Measurements from ENCODE around the gene MKRN2.
A peak's percentile ranks its signal among the peaks of the same experiment; 100 is the strongest.
"Not testable (repeated sequence)": the region's sequence is repeated elsewhere in the genome, so short reads cannot be mapped to it uniquely, and the experiment has no call there.

Gene MKRN2, protein sequence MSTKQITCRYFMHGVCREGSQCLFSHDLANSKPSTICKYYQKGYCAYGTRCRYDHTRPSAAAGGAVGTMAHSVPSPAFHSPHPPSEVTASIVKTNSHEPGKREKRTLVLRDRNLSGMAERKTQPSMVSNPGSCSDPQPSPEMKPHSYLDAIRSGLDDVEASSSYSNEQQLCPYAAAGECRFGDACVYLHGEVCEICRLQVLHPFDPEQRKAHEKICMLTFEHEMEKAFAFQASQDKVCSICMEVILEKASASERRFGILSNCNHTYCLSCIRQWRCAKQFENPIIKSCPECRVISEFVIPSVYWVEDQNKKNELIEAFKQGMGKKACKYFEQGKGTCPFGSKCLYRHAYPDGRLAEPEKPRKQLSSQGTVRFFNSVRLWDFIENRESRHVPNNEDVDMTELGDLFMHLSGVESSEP

DNA sequence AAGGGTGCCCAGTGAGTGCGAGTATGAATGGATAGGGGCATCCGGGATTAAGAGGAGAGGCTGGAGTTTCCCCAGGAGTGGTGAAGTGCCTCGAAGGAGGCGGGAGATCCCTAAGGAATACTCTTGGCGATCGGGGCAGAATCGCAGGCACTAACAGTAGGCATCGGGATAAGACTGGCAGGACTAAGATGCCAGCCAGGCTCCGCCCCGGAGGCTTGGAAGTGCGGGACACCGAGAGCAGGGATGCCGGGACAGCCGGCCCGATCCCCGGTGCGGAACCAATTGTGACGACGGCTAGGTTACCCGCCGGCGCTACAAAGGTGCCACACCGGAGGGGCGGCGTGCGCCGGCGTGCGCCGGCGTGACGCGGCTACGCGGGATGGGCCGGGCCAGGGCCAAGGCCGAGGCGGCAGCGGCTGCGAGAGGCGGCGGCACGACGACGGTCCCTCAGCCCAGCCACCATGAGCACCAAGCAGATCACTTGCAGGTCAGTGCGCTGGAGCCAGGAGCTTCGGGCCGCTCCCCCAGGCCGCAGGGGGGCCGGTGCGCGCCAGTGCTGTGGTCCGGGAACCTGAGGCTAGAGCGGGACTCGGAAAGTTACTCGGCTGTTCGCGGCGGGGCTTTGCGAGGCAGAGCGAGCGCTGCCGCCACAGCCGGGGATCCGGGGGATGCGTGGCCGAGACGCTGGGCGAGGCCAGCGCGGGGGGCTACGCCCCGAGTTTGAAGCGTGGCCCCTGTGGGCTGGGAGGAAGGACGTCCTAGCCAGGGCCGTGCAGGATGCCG, at the start of gene MKRN2:
MKRN2 (plus strand) TSS at position 398 of the 783 bp plus-strand sequence; CDS start at position 462, 64 bp downstream.
- peak; percentile 83 for DNase-seq

DNA sequence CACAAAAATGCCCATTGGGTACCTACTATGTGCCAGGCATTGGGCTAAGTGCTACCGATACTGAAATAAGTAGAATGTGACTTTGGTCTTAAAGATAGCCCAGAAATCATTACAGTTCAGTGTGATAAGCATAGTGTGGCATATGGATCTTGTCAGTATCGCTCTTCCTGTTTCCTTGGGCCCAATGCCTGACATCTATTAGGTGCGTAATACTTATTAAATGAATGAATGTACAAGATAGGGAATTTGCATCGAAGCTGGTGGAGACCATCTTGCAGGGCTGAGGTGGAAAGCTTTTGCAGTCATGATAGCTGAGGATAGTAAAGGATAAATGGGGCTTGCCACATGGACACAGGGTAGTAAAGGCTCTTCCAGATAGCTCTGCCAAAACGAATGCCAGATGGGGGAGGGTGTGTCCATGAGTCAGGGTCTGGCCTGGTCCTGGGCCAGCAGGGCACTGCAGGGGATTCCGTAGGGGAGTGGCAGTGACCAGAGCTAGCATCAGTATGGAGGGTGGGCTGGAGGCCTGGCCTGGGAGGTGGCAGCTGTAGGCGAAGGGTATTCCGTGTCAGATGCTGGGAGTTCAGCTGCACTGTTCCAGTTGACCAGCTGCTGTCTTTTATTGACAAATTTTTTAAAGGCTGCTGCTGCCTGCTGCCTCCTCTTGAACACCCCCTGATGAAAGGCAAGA, 49.2 kb upstream of the MKRN2 start:
- DNase-seq = no peak

DNA sequence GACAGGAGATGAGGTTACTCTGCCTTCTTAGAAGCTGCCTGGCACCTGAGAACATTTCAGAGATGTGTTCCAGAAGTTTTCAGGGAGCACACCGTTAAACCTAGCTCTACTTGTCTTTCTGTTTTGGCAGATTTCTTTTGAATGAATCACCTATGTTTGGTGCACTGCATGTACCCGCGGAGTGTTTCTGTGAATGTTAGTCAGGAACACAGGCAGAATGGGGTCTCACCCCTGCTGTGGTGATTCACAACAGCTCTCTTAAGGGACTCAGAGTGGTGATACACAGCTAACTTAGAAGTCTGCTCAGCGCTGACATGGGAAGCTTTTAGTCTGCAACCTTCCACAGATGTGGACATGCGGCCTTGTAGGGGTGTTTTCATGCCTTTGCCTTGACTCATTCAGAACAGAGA, 48.6 kb upstream of the MKRN2 start:
- DNase-seq = no peak

DNA sequence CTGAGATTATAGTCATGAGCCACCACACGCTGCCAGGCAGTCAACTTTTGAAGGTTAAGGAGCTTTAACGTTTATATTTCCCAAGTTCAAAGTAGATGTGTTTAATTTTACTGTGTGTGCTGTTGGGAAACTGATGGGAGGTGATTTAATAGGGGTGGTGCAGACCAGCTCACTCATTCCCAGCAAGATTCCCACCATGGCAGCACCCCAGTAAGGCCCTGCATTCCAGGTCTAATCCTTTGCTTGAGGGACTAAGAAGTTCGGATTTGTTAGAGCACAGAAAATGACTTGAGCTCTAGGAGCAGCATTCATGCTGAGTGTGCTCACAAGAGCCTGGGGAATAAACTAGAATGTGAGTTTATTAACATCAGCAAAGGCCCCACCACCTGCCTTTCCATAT, 47.4 kb upstream of the MKRN2 start:
- DNase-seq = no peak

DNA sequence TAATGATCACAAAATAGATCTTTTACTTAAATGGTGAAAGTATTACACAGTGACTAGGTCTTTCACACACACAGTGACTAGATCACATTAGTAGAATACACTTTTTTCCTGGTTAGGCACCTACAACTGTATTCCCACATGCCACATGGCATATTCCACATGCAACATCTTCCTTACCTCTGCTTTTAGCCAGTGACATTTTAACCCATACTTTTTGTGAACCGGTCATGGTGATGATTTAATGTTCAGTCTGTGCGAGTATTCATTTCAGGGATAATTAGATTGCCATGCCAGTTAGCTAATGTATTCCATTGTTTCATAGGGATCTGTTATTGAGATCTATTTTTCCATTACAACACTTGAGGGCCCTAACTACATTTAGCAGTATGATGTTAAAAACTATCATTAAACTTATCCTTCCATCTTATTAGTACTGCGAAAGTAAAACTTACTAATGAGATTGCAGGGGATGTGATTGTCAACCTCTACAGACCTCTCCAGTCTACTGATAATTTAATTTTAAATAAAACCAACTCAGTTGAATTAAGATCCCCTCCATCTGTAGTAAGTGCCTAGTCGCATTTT, 44.3 kb upstream of the MKRN2 start:
- no peak for DNase-seq

DNA sequence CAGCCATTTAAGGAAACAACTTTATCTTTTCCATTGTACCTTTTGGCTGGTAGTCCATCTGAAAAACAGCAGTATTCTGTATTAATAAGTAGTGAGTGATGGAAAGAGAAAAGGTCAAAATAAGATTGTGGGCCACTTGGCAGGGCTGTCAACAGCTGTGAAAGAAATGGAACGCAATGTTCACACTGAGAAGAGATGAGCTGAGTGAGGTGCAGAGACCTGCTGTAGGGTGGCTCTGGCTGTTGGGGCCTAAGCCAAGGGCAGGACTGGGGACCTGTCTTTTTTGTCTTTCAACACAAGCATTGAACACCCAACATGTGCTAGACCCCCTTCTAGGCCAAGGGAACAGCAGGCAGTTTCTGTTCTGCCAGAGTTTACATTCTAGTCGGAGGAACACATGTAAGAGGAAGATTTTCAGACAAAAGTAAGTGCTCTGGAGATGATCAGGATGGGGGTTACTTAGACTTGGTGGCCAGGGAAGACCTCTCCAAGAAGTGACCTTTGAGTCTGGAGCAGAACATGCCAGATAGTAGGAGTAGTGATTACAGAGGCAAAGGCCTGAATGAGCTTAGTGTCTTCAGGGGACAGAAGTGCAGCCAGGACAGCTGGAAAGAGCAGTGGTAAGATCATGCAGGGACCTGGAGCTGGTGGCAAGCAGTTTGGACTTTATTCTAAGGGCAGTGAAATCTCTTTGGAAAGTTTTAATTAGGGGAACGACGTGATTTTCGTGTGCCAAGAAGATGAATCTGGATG, 43.0 kb upstream of the MKRN2 start:
- DNase-seq = no peak

DNA sequence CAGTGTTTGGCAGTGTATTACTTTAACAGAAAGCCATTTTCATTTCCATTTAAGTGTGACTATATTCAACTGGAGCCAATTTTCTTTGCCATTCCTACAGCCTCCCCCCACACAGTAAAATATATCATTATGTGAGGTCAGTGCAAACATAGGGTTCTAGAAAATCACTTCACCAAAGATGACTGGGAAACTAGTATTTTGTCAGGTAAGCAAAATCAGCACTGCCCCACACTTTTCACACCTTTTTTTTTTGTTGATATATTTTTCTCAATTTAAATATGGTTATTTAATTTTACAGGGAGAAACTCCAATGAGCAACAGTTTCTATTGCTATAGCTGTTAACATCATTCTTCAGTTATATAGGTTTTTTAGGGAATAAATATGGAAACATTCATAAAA, 41.3 kb upstream of the MKRN2 start:
- no peak for DNase-seq

DNA sequence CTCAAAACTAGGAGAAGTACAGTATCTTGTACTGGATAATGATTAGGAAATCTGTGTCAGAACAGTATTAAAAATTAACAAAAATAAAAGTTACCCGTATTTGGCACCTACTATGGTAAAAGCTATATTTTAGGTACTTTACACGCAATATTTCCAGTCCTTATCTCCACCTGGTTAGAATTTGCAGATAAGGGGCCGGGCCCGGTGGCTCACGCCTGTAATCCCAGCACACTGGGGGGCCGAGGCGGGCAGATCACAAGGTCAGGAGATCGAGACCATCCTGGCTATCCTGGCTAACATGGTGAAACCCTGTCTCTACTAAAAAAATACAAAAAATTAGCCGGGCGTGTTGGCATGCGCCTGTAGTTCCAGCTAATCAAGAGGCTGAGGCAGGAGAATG, 40.0 kb upstream of the MKRN2 start:
- no peak for DNase-seq

DNA sequence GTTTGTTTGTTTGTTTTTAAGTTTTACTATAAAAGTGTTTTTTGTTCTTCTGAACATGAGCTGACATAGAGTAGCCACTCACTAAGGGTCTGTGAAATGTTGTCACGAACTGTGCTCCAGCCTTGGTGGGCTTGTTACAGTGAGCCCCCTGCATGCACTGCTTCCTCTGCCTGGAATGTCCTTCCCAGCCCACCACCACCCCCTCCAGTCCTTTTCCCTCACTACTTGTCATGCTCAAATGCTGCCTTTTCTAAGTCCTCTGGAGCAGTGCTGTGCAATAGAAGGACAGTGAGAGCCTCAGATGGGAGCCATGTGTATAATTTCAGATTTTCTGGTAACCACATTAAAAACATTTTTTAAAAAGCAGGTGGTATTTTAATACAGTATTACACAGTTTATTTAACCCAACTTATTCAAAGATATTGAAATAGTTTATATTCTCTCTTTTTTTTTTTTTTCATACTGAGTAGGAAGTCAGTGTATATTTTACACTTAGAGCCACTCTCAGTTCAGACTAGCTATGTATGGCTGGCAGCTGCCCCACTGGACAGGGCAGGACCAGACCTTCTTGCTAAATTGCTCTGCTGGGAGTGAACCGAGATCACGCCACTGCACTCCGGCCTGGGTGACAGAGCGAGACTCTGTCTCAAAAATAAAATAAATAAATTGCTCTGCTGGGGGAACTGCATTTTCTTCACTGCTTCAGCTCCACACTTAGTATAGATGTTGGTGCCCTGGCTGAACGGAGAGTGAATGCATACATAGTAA, 38.4 kb upstream of the MKRN2 start:
- no peak for DNase-seq

DNA sequence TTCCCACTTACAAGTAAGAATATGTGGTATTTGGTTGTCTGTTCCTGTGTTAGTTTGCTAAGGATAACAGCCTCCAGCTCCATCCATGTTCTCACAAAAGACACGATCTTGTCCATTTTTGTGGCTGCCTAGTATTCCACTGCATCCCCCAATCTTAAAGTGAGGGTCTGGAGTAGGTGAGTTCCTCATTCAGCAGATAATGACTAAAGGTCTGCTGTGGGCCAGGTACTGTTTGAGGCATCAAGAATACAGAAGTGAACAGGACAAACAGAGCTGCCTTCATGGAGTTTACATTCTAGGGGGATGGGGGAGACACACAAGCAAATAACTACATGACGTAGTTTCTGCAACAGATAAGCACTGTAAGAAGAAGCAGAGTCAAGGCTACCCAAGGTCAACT, 35.9 kb upstream of the MKRN2 start:
- DNase-seq = no peak

DNA sequence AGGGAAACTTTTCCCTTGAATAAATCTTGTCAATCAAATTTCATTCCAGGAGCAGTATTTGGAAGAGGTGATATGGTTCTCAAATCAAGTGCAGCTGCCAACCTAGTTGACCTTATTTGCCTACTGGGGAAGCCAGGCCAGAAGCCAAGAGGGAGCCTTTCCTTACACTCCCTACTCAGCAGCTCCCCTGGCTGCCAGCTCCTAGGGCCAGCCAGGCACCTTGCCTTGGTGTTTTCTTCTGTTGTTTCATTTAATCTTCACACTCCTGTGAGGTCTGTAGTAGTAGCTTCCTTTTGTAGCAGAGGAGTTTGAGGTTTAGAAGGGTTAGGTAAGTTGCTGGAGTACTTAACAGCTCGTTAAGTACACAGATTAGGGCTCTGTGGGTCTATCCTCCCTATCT, 34.2 kb upstream of the MKRN2 start:
- DNase-seq = no peak

DNA sequence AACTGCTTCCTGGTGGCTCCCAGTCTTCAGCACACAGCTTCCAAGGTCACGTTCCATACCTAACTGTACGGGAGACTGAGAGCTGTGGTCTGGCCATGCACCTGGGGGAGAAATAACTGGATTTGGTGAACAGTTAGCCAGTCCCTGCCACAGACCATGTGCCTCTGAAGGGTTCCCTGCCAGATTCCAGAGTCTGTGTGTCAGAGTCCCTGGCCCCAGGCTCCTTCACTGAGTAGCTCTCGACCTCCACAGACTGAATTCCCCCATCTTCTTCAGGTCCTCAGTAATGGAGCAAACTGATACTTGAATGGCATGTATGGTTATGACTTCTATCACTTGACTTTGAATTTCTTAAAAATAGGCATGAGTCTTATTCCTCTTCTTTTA, 29.1 kb upstream of the MKRN2 start:
- DNase-seq = no peak

DNA sequence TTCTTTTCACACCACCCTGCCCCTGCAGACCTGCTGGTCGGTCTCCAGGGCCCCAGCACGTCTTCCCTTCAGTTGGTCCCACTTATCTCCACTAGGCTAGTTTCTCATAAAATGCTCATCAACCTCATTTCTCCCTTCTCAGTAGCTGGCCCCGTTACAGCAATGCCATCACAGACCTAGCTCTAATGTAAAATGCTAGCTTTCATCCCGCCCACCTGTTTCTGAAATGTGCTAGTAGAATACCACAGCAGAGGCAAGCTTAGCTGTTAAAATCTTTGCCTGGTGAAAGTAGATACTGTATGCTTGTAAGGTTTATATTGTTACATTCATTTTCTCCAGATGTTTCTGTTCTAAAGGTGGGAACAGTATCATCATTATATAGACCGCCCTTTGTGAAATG, 24.7 kb upstream of the MKRN2 start:
- DNase-seq = no peak

DNA sequence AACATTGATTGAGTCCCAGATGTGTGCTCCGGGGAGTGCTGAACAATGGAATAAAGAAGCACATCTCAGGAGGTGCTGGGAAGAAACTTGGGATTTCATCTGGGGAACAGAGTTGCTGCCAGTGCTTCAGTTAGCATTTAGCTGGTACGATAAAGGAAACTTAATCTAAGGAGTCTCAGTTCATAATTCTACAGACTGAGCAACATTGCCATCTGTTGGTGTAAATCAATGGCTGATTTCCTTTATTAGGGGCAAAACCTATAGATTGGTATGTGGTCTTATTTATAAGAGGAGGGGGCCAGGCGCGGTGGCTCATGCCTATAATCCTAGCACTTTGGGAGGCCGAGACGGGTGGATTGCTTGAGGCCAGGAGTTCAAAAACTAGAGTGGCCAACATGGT, 20.5 kb upstream of the MKRN2 start:
- DNase-seq = no peak

DNA sequence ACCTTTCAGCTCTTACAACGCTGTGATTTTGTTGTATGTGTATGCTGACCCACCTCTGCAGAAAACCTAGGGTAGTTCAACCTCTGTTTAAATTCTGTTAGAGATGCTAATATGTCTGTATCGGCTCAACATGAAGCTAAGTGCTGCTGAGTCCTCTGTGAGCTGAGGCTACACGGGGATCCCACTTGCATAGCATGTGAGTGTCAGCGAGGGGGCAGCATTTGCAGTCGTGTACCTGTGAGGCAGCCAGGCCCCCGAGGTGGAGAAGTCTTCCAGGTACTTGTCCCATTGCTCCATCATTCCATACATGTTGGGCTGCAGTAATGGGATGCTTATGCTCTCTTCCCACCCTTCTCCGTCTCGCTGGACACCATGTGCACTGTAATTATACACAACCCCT, 15.3 kb upstream of the MKRN2 start:
- DNase-seq = no peak

DNA sequence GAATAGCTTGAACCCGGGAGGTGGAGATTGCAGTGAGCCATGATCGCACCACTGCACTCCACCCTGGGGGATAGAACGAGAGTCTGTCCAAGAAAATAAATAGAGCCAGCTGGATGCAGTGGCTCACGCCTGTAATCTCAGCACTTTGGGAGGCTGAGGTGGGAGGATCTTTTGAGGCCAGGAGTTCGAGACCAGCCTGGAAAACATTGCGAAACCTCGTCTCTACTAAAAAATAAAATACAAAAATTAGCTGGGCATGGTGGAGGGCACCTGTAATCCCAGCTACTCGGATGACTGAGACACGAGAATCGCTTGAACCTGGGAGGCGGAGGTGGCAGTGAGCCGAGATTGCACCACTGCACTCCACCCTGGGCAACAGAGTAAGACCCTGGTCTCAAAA, 13.4 kb upstream of the MKRN2 start:
- not testable (repeated sequence) for DNase-seq

DNA sequence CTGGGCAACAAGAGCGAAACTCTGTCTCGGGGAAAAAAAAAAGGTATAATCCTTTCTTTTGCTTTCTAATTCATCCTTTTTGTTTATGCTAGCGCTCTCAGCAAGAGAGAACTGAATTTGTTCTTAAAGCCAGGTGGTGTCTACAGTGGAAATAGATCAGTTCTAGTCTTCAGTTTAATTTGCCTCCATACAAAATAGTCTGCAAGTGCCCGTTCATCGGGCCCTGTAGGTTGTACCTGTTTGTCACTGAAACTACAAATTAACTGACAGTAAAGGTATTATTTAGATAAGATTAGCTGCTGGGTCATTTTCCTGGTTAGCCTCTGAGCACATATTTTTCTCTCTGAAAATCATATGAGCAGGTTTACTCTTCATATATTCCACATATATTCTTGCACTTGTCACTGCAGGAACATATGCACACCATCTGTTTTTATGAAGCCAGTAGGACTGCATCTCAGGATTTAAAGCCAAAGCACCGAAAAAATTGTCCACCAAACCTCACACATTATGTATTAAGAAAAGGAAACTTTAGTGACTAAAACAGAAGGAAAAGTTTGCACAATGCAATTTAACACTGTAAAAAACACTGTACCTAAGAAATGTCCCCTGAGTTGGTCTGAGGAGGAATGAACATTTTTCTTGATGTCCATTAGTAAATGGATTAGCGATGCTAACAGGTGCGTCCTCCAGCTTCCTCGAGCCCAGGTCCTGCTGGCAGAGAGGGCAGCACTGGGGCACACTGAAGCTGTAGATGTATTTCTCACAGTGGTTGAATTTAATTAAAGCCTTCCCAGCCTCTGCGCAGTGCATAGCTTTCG, 12.0 kb upstream of the MKRN2 start:
- no peak for DNase-seq

DNA sequence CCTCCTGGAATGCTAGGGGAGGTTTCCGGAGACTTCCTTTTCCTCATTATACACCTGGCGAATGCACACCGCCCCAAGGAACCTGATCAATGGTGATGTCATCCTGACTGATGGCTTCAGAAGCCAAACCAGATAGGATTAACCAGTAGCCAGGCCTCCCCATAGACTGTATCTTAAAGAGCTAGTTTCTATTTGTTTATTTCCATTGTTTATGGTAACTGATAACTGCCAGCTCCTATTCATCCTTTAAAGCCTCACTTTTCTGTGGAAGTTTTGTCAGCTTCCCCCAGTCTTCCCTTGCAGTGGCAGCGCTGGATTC, 11.5 kb upstream of the MKRN2 start, which contains the start of gene MKRN2OS:
MKRN2OS (minus strand) TSS at position 27 of the 319 bp plus-strand sequence. CDS start 35 bp downstream, outside the sequence.
- no peak for DNase-seq

DNA sequence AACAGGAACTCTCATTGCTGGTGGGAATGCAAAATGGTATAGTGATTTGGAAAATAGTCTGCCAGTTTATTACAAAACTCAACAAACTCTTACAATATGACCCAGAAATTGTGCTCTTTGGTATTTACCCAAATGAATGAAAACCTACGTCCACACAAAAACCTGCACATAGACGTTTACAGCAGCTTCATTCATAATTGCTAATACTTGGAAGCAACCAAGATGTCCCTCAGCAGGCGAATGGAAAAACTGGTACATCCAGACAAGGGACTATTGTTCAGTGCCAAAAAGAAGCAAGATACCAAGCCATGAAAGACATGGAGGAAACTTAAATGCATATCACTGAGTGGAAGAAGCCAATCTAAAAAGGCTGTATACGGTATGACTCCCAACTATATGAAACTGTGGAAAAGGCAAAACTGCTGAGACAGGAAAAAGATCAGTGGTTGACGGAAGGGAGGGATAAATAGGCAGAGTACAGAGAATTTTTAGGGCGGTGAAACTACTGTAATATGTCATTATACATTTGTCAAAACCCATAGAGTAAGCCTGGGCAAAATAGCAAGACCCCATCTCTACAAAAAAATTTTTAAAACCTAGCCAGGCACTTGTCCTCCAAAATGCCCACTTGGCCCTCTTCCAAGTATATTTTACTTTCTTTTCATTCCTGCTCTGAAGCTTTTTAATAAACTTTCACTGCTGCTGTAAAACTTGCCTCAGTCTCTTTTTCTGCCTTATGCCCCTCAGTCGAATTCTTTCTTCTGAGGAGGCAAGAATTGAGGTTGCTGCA, 6.7 kb upstream of the MKRN2 start:
- DNase-seq = no peak

DNA sequence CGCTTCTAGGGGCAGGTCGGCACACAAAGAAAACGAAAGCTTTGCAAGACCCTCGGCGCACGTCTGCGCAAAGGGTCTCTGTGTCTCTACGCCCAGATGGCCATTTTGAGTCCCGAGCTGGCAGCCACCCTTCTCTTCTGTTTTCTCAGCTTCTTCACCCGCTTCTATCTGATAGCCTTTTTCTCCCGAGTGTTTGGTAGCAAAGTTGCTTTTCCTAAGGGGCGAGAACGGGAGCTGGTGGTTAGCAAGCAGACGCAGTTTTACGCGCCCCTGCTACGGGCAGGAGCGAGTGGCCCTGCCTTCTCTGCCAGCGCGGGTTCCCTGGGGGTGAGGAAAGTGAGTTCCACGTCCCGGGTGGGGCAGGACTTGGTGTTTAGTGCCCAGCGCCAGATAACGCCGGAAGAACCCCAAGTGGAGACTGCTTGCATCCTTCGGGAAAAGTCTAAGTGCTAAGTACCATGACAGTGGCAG, 2.9 kb upstream of the MKRN2 start:
- DNase-seq = peak; percentile 18
